NCI-H1417 (cell line): ENCODE results near the gene UMAD1.
A peak's percentile ranks its signal among the peaks of the same experiment; 100 is the strongest.

ENCODE experiments used
- DNase-seq, 3 experiments: peaks; one replicate each; lab custom pipeline; 2025; lab: John Stamatoyannopoulos, UW

Gene UMAD1

GRCh38 chr7:7883394-7883793, 242.8 kb downstream of the UMAD1 start:
- DNase-seq, result no peak

DNA sequence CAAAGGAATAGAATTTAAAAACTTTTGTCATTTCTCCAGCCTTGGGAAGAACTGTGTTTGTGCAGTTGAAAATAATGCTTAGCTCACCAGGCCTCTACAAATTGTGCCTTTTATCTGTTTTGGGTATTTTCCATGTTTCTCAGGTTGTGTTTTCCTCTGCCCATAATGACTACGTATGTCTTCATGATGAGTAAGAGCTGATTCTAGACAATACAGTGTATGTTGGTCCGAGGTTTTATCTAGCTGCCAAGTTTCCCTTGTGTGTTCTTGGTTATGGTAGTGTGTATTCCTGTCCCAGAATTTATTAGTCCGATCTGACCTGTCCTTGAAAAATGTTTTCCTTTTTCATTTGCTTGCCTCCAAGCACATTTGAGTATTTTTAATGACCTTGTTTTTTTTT, 244.3 kb downstream of the UMAD1 start:
- DNase-seq, result no peak

DNA sequence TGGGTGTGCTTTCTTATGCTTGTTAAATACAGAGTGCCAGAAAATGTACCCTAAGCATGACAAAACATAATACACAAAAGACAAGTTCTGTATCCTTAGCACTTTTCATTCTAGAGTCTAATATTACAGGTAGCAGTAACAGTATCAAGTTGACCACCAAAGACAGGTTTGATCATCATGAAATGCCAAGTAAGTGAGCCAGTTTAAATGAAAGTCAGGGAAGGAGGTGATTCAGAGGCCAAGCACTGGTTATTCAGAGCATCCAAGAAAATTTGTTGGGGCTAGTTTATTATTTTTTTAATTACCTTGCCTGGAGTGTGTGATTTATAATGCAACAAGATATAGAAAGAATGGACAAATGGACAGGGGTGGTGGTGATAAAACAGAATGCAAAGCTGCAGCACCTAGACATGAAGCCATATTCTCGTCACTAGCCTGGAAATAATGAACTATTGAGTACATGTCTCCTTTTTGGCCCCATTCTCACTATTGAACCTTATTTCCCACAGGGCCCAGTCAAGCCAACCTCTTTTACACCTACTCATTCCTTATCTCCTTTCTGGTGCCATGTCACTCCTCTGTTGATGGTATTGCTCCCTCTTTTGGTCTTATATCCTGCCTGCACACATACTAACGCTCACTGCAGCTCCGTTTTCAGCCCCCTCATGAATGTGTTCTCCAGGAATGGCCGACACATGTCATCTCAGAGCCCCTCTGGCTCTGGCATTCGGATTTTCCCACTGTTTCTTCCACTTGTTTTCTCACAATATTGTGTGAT, 249.4 kb downstream of the UMAD1 start:
- no peak for DNase-seq

DNA sequence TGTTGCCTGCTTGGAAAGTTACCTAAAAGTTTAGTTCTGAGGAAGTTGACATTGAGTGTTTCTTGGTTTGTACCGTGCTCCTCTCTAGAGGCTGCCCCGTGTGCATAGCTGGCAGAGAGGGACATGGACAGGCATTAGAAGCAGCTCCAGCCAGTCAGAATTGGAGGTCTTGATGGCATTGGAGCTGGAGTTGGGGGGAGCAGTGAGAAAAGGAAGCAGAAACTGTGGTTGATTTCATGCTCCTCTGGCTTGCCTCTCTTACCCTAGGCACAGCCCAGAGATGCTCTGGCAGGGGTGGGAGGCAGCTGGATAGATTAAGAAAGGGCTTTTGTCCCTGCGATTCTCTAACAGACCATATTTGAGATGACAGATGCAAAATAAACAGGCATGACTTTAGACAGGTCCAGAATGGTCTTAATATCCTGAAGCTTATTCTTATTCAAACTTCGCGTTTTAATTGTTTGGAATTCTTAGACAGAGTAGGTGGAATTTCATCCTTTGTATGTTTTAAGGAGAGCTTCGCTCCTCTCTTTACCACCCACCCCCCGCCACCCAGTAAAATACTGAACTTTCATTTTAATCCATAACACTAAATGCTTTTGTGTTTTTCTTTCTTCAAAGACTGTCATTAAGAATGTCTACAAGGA, 254.6 kb downstream of the UMAD1 start:
- peak in 2 of 3 experiments; percentile 4 to 51 for DNase-seq

DNA sequence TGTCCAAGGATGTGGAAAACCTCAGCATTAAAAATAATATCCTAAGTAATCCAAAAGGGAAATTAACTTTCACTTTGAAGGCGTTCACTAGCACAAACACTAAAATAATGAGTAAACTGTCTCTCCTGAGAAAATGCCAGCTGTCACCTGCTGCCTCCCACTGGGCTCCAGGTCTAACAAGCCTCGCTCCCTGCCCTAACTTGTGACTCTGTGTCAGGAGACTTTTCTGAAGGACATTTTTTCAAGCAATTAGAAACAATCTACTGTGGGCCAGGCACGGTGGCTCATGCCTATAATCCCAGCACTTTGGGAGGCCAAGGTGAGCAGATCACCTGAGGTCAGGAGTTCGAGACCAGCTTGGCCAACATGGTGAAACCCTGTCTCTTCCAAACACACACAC, 255.2 kb downstream of the UMAD1 start:
- DNase-seq, result peak; percentile 32 to 84 (median 55)

- no peak for DNase-seq
Observed at GRCh38 chr7:7897509-7897908, 257.0 kb downstream of the UMAD1 start.

DNA sequence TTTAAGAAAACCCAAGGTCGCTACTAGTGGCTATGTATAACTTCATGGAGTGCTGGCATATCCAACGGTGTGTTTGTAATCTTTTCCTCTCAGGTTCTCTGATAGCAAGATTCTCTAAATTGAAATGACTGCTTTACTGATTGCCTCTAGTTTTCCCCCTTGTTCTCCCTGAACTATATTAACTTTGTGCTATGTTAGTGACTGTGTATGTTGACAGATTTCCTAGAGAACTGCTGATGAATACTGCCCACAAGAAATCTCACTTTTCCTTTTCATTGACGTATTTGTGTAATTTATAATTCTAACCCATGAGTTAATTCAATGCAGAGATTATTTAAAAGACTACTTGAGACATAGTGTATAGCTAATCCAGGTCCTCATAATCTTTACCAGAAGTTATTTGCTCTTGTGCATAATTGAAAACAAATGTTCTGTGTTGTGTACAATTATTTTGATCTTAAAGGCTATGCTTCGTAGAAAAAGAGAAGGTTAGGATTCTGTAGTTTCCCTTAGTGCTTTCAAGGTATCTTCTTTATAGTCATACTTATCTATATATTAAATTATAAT, 257.5 kb downstream of the UMAD1 start:
- no peak for DNase-seq

DNA sequence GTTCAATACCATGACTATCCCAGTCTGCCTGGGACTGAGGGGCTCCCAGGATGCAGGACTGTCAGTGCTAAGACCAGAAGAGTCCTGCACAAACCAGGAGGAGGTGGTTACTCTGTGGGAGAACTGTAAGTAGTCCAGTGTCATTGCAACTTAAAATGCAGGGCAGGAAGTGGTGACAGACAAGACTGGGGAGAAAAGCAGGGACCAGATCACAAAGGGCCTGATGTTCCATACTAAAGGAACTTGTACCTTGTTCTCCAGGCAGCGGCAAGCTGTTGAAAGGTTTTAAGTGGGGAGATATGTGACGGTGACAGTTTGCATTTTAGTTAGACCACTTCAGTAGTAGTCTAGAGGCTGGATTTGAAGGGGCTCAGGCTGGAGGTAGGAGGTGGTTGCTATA, 262.3 kb downstream of the UMAD1 start:
- no peak for DNase-seq

DNA sequence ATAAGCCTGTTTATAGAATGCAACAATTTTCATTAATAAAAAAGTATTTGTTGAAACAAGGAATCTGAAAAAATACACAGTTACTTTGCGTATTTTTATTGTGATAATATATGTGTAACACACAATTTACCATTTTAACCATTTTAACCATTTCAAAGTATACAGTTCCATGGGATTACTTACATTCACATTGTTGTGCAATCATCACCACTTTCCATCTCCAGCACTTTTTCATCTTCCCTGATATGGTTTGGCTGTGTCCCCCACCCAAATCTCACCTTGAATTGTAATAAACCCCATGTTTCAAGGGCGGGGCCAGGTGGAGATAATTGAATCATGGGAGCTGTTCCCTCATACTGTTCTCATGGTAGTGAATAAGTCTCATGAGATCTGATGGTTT, 266.8 kb downstream of the UMAD1 start:
- DNase-seq, result no peak

- DNase-seq, result no peak
Observed at GRCh38 chr7:7908622-7909145, 268.1 kb downstream of the UMAD1 start.

DNA sequence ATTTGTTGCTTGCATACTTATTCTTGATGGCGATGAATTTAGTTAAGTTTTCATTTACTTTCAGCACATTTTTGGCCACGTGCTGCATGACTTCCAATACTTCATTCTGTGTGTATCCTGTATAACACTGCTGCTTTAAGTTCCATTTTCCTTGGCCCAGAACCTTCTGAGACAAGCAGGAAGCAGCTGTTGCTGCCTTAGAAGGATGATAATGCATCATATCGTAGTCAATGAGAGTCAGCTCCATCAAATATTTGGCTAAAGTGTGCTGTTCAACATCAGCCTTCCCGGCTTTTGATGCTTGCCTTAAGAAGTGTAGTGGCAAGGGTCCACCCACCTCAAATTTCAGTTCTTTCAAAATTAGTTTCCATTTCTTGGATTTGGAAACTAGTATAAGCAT, 268.8 kb downstream of the UMAD1 start:
- DNase-seq, result no peak

DNA sequence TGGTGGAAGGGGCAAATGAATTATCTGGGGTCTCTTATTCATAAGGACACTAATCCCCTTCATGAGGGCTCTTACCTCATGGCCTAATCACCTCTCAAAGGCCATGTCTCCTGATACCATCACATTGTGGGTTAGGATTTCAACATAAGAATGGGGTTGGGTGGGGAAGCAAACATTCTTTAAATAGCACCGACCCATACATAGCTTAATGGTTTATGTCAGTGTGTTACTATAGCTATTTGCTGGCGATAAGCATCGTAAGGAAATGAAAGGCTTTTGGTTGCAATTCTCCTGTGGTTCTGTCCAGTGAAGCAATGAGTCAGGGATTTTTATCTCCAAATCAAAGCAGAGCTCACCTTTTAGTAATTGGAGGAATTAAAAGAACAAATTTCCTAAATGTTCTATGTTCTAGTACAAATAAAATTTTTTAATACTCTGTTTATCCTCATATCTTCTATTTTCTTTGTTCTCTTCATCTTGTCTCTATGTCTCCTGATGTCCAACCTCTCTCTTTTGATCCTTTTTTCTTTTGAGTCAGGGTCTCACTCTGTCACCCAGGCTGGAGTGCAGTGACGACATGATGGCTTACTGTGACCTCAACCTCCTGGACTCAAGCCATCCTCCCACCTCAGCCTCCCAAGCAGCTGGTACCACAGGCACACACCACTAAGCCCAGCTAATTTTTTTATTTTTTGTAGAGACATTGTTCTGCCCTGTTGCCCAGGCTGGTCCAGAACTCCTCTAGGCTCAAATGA, 271.0 kb downstream of the UMAD1 start:
- DNase-seq, result no peak

GRCh38 chr7:7912937-7913336, 272.4 kb downstream of the UMAD1 start:
- no peak for DNase-seq

GRCh38 chr7:7913504-7913903, 273.0 kb downstream of the UMAD1 start:
- no peak for DNase-seq

- DNase-seq, result no peak
Observed at GRCh38 chr7:7914547-7914946, 274.0 kb downstream of the UMAD1 start.

GRCh38 chr7:7916064-7916463, 275.5 kb downstream of the UMAD1 start:
- no peak for DNase-seq

- DNase-seq, result no peak
Observed at GRCh38 chr7:7917593-7917992, 277.0 kb downstream of the UMAD1 start.

DNA sequence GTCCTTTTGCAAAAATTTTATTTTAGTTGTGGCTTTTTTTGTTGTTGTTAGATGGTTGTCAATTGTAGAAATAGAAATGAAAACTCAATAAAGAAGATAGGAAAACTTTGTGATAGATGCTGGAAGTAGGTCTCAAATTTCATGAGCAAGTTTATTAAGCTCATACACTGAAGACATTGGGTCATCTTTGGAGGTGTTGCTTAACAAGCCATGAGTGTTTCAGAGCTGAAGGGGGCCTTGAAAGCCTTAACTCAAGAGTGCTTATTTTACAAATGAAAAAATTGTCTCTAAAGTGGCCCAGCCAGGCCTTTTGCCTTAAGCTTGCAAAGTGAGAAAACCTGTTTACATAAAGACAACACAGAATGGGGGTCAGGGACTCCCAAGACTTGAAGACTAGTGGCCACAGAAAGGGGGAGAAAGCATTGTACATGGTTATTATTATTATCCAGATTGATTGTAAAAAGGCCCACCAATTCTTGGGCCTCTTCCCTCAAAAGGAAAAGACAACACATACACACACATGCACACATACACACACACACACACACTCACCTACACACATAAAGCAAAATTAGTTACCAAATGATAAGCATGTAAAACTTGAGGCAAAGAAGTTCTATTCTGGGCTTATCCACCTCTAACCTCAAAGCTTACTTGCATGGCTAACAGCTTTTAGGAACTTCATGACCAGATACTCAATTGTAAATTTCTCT, 278.3 kb downstream of the UMAD1 start:
- DNase-seq, result no peak

- no peak for DNase-seq
Observed at GRCh38 chr7:7919449-7919945, 278.9 kb downstream of the UMAD1 start.

GRCh38 chr7:7920056-7920455, 279.5 kb downstream of the UMAD1 start:
- no peak for DNase-seq

DNA sequence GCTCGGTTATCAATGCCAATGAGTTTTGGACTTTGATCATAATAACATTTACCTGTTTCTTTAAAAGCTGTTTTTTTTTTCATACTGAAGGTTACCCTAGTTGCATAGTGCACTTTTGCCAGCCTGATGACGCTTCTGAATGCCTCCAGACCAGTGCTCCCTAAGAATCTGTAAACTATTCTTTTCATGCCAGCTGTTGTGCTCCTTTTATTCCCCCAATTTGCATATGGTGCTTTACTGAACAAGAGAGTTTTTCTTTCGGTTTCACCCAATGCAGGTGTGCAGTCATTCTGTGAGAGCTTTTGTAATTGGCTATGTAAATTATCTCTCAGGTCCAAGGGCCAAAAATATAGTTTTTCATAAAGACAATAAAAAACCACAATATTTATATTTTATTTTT, 279.9 kb downstream of the UMAD1 start:
- no peak for DNase-seq

GRCh38 chr7:7921830-7922229, 281.3 kb downstream of the UMAD1 start:
- DNase-seq, result peak in 2 of 3 experiments; percentile 26 to 56
